ENCODE measurements around the gene RTP2.

The RTP2 gene

DNA sequence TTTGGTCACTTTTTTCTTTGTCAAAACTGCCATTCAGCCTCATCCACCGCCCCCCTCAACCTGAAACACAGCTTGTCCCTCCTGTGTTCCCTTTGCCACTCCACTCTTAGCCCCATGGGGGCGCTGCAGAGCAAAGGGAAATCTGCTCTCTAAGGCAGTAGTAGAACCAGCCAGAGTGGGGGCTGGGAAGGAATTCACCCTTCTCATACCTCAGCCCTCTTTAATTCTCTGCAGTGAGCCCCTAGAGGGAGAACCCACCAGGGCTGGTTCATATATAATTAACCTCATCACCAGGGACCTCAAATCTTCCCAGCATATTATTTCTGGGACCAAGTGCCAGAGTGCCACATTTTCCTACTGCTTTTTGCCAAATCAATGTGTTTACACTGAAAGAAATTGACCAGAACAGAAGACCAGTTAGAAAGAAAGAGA lies 45.7 kb upstream of the RTP2 start (continued):
- TF ChIP-seq ZNF629 (tag by site-specific recombination; IDR thresholded peaks at IDR 0.05), result peak; percentile 27; the same call in 1 of the 2 replicates
- no peak for TF ChIP-seq KLF10 (tag by site-specific recombination; IDR thresholded peaks at IDR 0.05)
- peak; percentile 29; the same call in 1 of the 2 replicates for TF ChIP-seq PATZ1 (tag by site-specific recombination; IDR thresholded peaks at IDR 0.05)
- peak; percentile 88 for TF ChIP-seq ZBTB17 (tag by site-specific recombination; IDR thresholded peaks at IDR 0.05)
- TF ChIP-seq ATF2 (tag by site-specific recombination; IDR thresholded peaks at IDR 0.05; ENCODE audit: low read depth), result no peak

GRCh38 chr3:187747506-187747905 lies 45.1 kb upstream of the RTP2 start:
- Histone ChIP-seq H3K4me3 (ENCODE audit: low read depth, low read length) (no peak overlapping the region), H3K4me1 (ENCODE audit: control insufficient read depth, insufficient read depth, low read length) (no peaks in the 10 kb centered on the region), H3K9me3 (ENCODE audit: control insufficient read depth, insufficient read depth, low read depth, low read length) (no peaks in the 10 kb centered on the region), H3K36me3 (ENCODE audit: control insufficient read depth in 2 of 2, insufficient read depth in 1 of 2, low read length in 2 of 2) (no peaks in the 10 kb centered on the region), H3K27ac (ENCODE audit: extremely low read depth, low read depth, low read length) (no peak overlapping the region)
- ChIA-PET CTCF (interaction anchor here (0.6 to 1.5 kb wide), 9 partner anchors 9 to 1207 kb away, joined by 3 to 7 read pairs (median 3); no protein-coding TSS in a partner anchor), POLR2A (no interaction called here)
- TF ChIP-seq ZNF510 (tag by site-specific recombination; IDR thresholded peaks at IDR 0.05; ENCODE audit: insufficient replicate concordance) (no peak), ZNF544 (tag by site-specific recombination; IDR thresholded peaks at IDR 0.05) (no peak), ZSCAN23 (tag by site-specific recombination; IDR thresholded peaks at IDR 0.05) (no peak), ZNF433 (tag by site-specific recombination; IDR thresholded peaks at IDR 0.05; ENCODE audit: low read depth) (no peak)

GRCh38 chr3:187746442-187747281 lies 44.3 kb upstream of the RTP2 start:
- TF ChIP-seq ZNF501 (tag by site-specific recombination; IDR thresholded peaks at IDR 0.05) (no peak), ZNF404 (tag by site-specific recombination; IDR thresholded peaks at IDR 0.05) (no peak), ZNF335 (tag by site-specific recombination; conservative IDR thresholded peaks at IDR 0.05) (no peak), ZNF776 (tag by site-specific recombination; IDR thresholded peaks at IDR 0.05; ENCODE audit: borderline replicate concordance) (no peak), ZNF175 (tag by site-specific recombination; IDR thresholded peaks at IDR 0.05) (no peak), HOXC10 (CRISPR knock-in tag; IDR thresholded peaks at IDR 0.05) (no peak), ZSCAN5A (tag by site-specific recombination; IDR thresholded peaks at IDR 0.05) (no peak), ZNF623 (tag by site-specific recombination; IDR thresholded peaks at IDR 0.05) (no peak)
- POLR2A ChIA-PET, result interaction anchor here (0.6 to 1.6 kb wide), 3 partner anchors 784 to 1201 kb away, joined by 3 to 15 read pairs (median 4); partner anchors contain the start of gene DNAJB11
- Histone ChIP-seq H3K27ac (ENCODE audit: extremely low read depth, low read depth, low read length) (no peak overlapping the region), H3K4me1 (ENCODE audit: control insufficient read depth, insufficient read depth, low read length) (no peaks in the 10 kb centered on the region), H3K36me3 (ENCODE audit: control insufficient read depth in 2 of 2, insufficient read depth in 1 of 2, low read length in 2 of 2) (no peaks in the 10 kb centered on the region), H3K4me3 (ENCODE audit: low read depth, low read length) (no peak overlapping the region), H3K9me3 (ENCODE audit: control insufficient read depth, insufficient read depth, low read depth, low read length) (no peaks in the 10 kb centered on the region)
- CTCF ChIA-PET, result interaction anchor here (0.6 to 1.5 kb wide), 12 partner anchors 8 to 1371 kb away, joined by 3 to 7 read pairs (median 3); no protein-coding TSS in a partner anchor
